ENCODE data around the gene BMI1.

BMI1 gene

GRCh38 chr10:22285130-22285529, 35.8 kb upstream of the BMI1 start:
- Histone ChIP-seq H3K27ac (ENCODE audit: low read depth, low read length) (no peak overlapping the region), H3K4me1 (ENCODE audit: control insufficient read depth, low read length) (no peaks in the 10 kb centered on the region), H3K79me2 (ENCODE audit: control insufficient read depth, low read length) (no peaks in the 10 kb centered on the region), H3K9me3 (ENCODE audit: control insufficient read depth, insufficient read depth, low read length) (no peaks in the 10 kb centered on the region), H4K20me1 (ENCODE audit: control insufficient read depth, insufficient read depth, low read depth, low read length) (no peaks in the 10 kb centered on the region), H3K4me2 (ENCODE audit: low read length) (no peak overlapping the region), H3K9me2 (replicated peaks; ENCODE audit: control insufficient read depth, low read length) (no peaks in the 10 kb centered on the region), H3F3A (ENCODE audit: control insufficient read depth, insufficient read depth) (no peaks in the 10 kb centered on the region), H3K27me3 (ENCODE audit: control insufficient read depth, low read length) (no peaks in the 10 kb centered on the region; the same call in 1 of the 2 replicates), H3K4me3 (ENCODE audit: low read length) (no peak overlapping the region), H3K36me3 (ENCODE audit: control insufficient read depth, low read length) (no peaks in the 10 kb centered on the region)
- TF ChIP-seq, protein P1, sequence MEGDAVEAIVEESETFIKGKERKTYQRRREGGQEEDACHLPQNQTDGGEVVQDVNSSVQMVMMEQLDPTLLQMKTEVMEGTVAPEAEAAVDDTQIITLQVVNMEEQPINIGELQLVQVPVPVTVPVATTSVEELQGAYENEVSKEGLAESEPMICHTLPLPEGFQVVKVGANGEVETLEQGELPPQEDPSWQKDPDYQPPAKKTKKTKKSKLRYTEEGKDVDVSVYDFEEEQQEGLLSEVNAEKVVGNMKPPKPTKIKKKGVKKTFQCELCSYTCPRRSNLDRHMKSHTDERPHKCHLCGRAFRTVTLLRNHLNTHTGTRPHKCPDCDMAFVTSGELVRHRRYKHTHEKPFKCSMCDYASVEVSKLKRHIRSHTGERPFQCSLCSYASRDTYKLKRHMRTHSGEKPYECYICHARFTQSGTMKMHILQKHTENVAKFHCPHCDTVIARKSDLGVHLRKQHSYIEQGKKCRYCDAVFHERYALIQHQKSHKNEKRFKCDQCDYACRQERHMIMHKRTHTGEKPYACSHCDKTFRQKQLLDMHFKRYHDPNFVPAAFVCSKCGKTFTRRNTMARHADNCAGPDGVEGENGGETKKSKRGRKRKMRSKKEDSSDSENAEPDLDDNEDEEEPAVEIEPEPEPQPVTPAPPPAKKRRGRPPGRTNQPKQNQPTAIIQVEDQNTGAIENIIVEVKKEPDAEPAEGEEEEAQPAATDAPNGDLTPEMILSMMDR (IDR thresholded peaks at IDR 0.05; ENCODE audit: low read depth, low read length, poor library complexity, severe bottlenecking) = no peak
- no peak for TF ChIP-seq EZH2phosphoT487 (IDR thresholded peaks at IDR 0.05; ENCODE audit: borderline replicate concordance, low read length)

GRCh38 chr10:22293747-22294404, 27.0 kb upstream of the BMI1 start:
- no peaks in the 10 kb centered on the region for H3K4me1 ChIP-seq (ENCODE audit: control insufficient read depth, low read length)
- no peaks in the 10 kb centered on the region for H3F3A ChIP-seq (ENCODE audit: control insufficient read depth, insufficient read depth)
- TF ChIP-seq EZH2phosphoT487 (IDR thresholded peaks at IDR 0.05; ENCODE audit: borderline replicate concordance, low read length) = no peak
- TF ChIP-seq, protein P1 (IDR thresholded peaks at IDR 0.05; ENCODE audit: low read depth, low read length, poor library complexity, severe bottlenecking) = no peak
- H3K27me3 ChIP-seq (ENCODE audit: control insufficient read depth, low read length) = peaks cover 3% of the 10 kb centered on the region
- no peak overlapping the region for H3K4me2 ChIP-seq (ENCODE audit: low read length)
- no peaks in the 10 kb centered on the region for H3K9me2 ChIP-seq (replicated peaks; ENCODE audit: control insufficient read depth, low read length)
- no peaks in the 10 kb centered on the region for H3K79me2 ChIP-seq (ENCODE audit: control insufficient read depth, low read length)
- H4K20me1 ChIP-seq (ENCODE audit: control insufficient read depth, insufficient read depth, low read depth, low read length) = no peaks in the 10 kb centered on the region
- no peak overlapping the region for H3K4me3 ChIP-seq (ENCODE audit: low read length)
- no peak overlapping the region for H3K27ac ChIP-seq (ENCODE audit: low read depth, low read length)
- H3K36me3 ChIP-seq (ENCODE audit: control insufficient read depth, low read length) = no peaks in the 10 kb centered on the region
- H3K9me3 ChIP-seq (ENCODE audit: control insufficient read depth, insufficient read depth, low read length) = no peaks in the 10 kb centered on the region

- Histone ChIP-seq H3K27me3 (ENCODE audit: control insufficient read depth, low read length) (peaks cover 3% of the 10 kb centered on the region), H3K4me3 (ENCODE audit: low read length) (no peak overlapping the region), H3K79me2 (ENCODE audit: control insufficient read depth, low read length) (no peaks in the 10 kb centered on the region), H3K9me2 (replicated peaks; ENCODE audit: control insufficient read depth, low read length) (no peaks in the 10 kb centered on the region), H3K27ac (ENCODE audit: low read depth, low read length) (no peak overlapping the region), H3K9me3 (ENCODE audit: control insufficient read depth, insufficient read depth, low read length) (no peaks in the 10 kb centered on the region), H3F3A (ENCODE audit: control insufficient read depth, insufficient read depth) (no peaks in the 10 kb centered on the region), H3K36me3 (ENCODE audit: control insufficient read depth, low read length) (no peaks in the 10 kb centered on the region), H3K4me1 (ENCODE audit: control insufficient read depth, low read length) (no peaks in the 10 kb centered on the region), H3K4me2 (ENCODE audit: low read length) (no peak overlapping the region), H4K20me1 (ENCODE audit: control insufficient read depth, insufficient read depth, low read depth, low read length) (no peaks in the 10 kb centered on the region)
- TF ChIP-seq, protein P1 (IDR thresholded peaks at IDR 0.05; ENCODE audit: low read depth, low read length, poor library complexity, severe bottlenecking) = no peak
- TF ChIP-seq EZH2phosphoT487 (IDR thresholded peaks at IDR 0.05; ENCODE audit: borderline replicate concordance, low read length) = no peak
These were observed 26.2 kb upstream of the BMI1 start for GRCh38 chr10:22294694-22295093.
